Mesenchymal stem cell (in vitro differentiated cells and primary cell): ENCODE results near the gene ITGAX.

ENCODE experiments used
- DNase-seq: peaks from one replicate; pipeline ENCODE4 v3.0.0-alpha.2; 2013
- H2AFZ ChIP-seq: one replicate; pipeline ENCODE4 v1.6.1; 2013; ENCODE audit warnings: low read depth, mild to moderate bottlenecking, control low read depth, inconsistent platforms, low read length, moderate library complexity
- H2AK5ac ChIP-seq: 2 replicates; pipeline ENCODE4 v1.6.1; 2013; ENCODE audit warnings: low read length, moderate library complexity, mild to moderate bottlenecking, inconsistent platforms; ENCODE audit not compliant: severe bottlenecking
- H2BK120ac ChIP-seq: one replicate; pipeline ENCODE4 v1.6.1; 2013; ENCODE audit warnings: low read depth, mild to moderate bottlenecking, inconsistent platforms, low read length, moderate library complexity
- H2BK12ac ChIP-seq, 2 experiments: one replicate each; pipeline ENCODE4 v1.6.1; 2013; ENCODE audit warnings: inconsistent platforms in 2 of 2, low read length in 2 of 2, mild to moderate bottlenecking in 2 of 2, moderate library complexity in 2 of 2, control low read depth in 1 of 2
- H2BK15ac ChIP-seq: one replicate; pipeline ENCODE4 v1.6.1; 2013; ENCODE audit warnings: mild to moderate bottlenecking, low read depth, inconsistent platforms; ENCODE audit not compliant: poor library complexity, severe bottlenecking
- H2BK5ac ChIP-seq: 2 replicates; pipeline ENCODE4 v1.6.1; 2013; ENCODE audit warnings: low read depth, mild to moderate bottlenecking, low read length, control low read depth, inconsistent platforms; ENCODE audit not compliant: poor library complexity, severe bottlenecking
- H3K14ac ChIP-seq, 2 experiments: one replicate each; pipeline ENCODE4 v1.6.1; 2013; ENCODE audit warnings: inconsistent platforms in 2 of 2, low read length in 2 of 2, control low read depth in 1 of 2, mild to moderate bottlenecking in 1 of 2, moderate library complexity in 1 of 2
- H3K18ac ChIP-seq, 2 experiments: one replicate each; pipeline ENCODE4 v1.6.1; 2013; ENCODE audit warnings: inconsistent platforms in 2 of 2, low read length in 2 of 2, control low read depth in 1 of 2, low read depth in 1 of 2, mild to moderate bottlenecking in 1 of 2
- H3K23ac ChIP-seq, 2 experiments: one replicate each; pipeline ENCODE4 v1.6.1; 2013; ENCODE audit warnings: inconsistent platforms in 2 of 2, low read length in 2 of 2, mild to moderate bottlenecking in 2 of 2, moderate library complexity in 2 of 2, control low read depth in 1 of 2
- H3K27ac ChIP-seq: 2 replicates; pipeline ENCODE4 v1.5.1; 2013; ENCODE audit warnings: mild to moderate bottlenecking, moderate library complexity, low read length, control low read depth, inconsistent platforms; ENCODE audit not compliant: poor library complexity, severe bottlenecking
- H3K27me3 ChIP-seq, 2 experiments: 2 replicates each; pipeline versions ENCODE4 v1.6.1 to v1.7.0; 2013; ENCODE audit warnings: low read length in 2 of 2, mild to moderate bottlenecking in 2 of 2, moderate library complexity in 2 of 2, control low read depth in 1 of 2, inconsistent platforms in 1 of 2; ENCODE audit not compliant: control insufficient read depth in 1 of 2, insufficient read depth in 1 of 2
- H3K36me3 ChIP-seq, 2 experiments: 2 replicates each; pipeline versions ENCODE4 v1.6.1 to v1.7.0; 2013; ENCODE audit warnings: low read length in 2 of 2, control low read depth in 1 of 2, inconsistent platforms in 1 of 2, low read depth in 1 of 2, mild to moderate bottlenecking in 1 of 2; ENCODE audit not compliant: insufficient read depth in 2 of 2, control insufficient read depth in 1 of 2
- H3K4ac ChIP-seq, 2 experiments: one replicate each; pipeline ENCODE4 v1.6.1; 2013; ENCODE audit warnings: inconsistent platforms in 2 of 2, low read length in 2 of 2, mild to moderate bottlenecking in 2 of 2, moderate library complexity in 2 of 2, control low read depth in 1 of 2, low read depth in 1 of 2
- H3K4me1 ChIP-seq: 2 replicates; pipeline ENCODE4 v1.6.1; 2013; ENCODE audit warnings: low read depth, low read length, control low read depth; ENCODE audit not compliant: control insufficient read depth, insufficient read depth
- H3K4me2 ChIP-seq: 2 replicates; pipeline ENCODE4 v1.6.1; 2013; ENCODE audit warnings: low read length, mild to moderate bottlenecking, inconsistent platforms; ENCODE audit not compliant: poor library complexity, severe bottlenecking
- H3K4me3 ChIP-seq, 2 experiments: 2 replicates each; pipeline versions ENCODE4 v1.5.1 to v1.7.0; 2013; ENCODE audit warnings: low read length in 2 of 2, mild to moderate bottlenecking in 2 of 2, control low read depth in 1 of 2, low read depth in 1 of 2; ENCODE audit not compliant: insufficient read depth in 1 of 2
- H3K79me1 ChIP-seq: replicated peaks from 2 replicates; pipeline ENCODE4 v1.6.1; 2013; ENCODE audit warnings: mild to moderate bottlenecking, control low read depth, low read length, inconsistent platforms; ENCODE audit not compliant: poor library complexity, severe bottlenecking
- H3K9ac ChIP-seq: 2 replicates; pipeline ENCODE4 v1.7.0; 2013; ENCODE audit warnings: mild to moderate bottlenecking, low read length, moderate library complexity
- H3K9me3 ChIP-seq: 2 replicates; pipeline ENCODE4 v1.7.0; 2013; ENCODE audit warnings: mild to moderate bottlenecking, low read length; ENCODE audit not compliant: control insufficient read depth
- H4K8ac ChIP-seq: one replicate; pipeline ENCODE4 v1.6.1; 2013; ENCODE audit warnings: inconsistent platforms, mild to moderate bottlenecking, low read length, moderate library complexity
- H4K91ac ChIP-seq: one replicate; pipeline ENCODE4 v1.6.1; 2013; ENCODE audit warnings: mild to moderate bottlenecking, low read length, inconsistent platforms
- WGBS: methylation state at CpG from one replicate; pipeline ENCODE4 v1.1.7; 2013; ENCODE audit warnings: mixed read lengths; 5-methylcytosine and 5-hydroxymethylcytosine counted together

ITGAX gene

GRCh38 chr16:31388535-31388934 lies 33.6 kb downstream of the ITGAX start:
- Histone ChIP-seq H3K4me3 (no peak overlapping the region), H3K4me2 (no peak overlapping the region), H3K23ac (no peak overlapping the region), H2BK5ac (no peak overlapping the region), H4K91ac (no peak overlapping the region), H2BK15ac (no peak overlapping the region), H2BK12ac (no peak overlapping the region), H3K9me3 (no peaks in the 10 kb centered on the region), H3K9ac (no peak overlapping the region), H3K4ac (no peak overlapping the region), H4K8ac (no peak overlapping the region), H3K36me3 (no peaks in the 10 kb centered on the region), H2AK5ac (no peak overlapping the region), H2AFZ (no peak overlapping the region), H3K79me1 (no peaks in the 10 kb centered on the region), H3K27me3 (peaks cover 0 to 29% of the 10 kb centered on the region in 2 experiments), H3K18ac (no peak overlapping the region), H2BK120ac (no peak overlapping the region), H3K4me1 (peaks cover 7% of the 10 kb centered on the region), H3K14ac (no peak overlapping the region), H3K27ac (no peak overlapping the region)
- 18% methylated on average over 2 of the region's 2 CpGs for WGBS
- no peak for DNase-seq

GRCh38 chr16:31390504-31391041 lies 35.6 kb downstream of the ITGAX start:
- Histone ChIP-seq H3K27me3 (peaks cover 0 to 30% of the 10 kb centered on the region in 2 experiments), H2BK120ac (no peak overlapping the region), H3K14ac (no peak overlapping the region), H3K4me1 (peaks cover 7% of the 10 kb centered on the region), H3K9me3 (no peaks in the 10 kb centered on the region), H2AFZ (no peak overlapping the region), H3K23ac (no peak overlapping the region), H2BK15ac (no peak overlapping the region), H2AK5ac (no peak overlapping the region), H3K18ac (no peak overlapping the region), H3K4me2 (no peak overlapping the region), H2BK12ac (no peak overlapping the region), H3K4me3 (no peak overlapping the region), H3K9ac (no peak overlapping the region), H3K36me3 (no peaks in the 10 kb centered on the region), H3K27ac (no peak overlapping the region), H3K4ac (no peak overlapping the region), H2BK5ac (no peak overlapping the region), H3K79me1 (no peaks in the 10 kb centered on the region), H4K91ac (no peak overlapping the region), H4K8ac (no peak overlapping the region)
- no peak for DNase-seq
- 63% methylated on average over 4 of the region's 6 CpGs for WGBS

- Histone ChIP-seq H3K4me3 (no peak within 1 kb of the TSS), H3K14ac (no peak within 1 kb of the TSS), H3K79me1 (no peaks in the 10 kb centered on the region), H3K4me2 (no peak within 1 kb of the TSS), H2AK5ac (no peak within 1 kb of the TSS), H3K4ac (no peak within 1 kb of the TSS), H2AFZ (no peak within 1 kb of the TSS), H4K8ac (no peak within 1 kb of the TSS), H3K9ac (no peak within 1 kb of the TSS), H2BK15ac (no peak within 1 kb of the TSS), H3K36me3 (no peaks in the 10 kb centered on the region), H3K27me3 (peaks cover 0 to 31% of the 10 kb centered on the region in 2 experiments), H4K91ac (no peak within 1 kb of the TSS), H3K9me3 (no peaks in the 10 kb centered on the region), H3K4me1 (peaks cover 7% of the 10 kb centered on the region), H3K23ac (no peak within 1 kb of the TSS), H3K18ac (no peak within 1 kb of the TSS), H2BK5ac (no peak within 1 kb of the TSS), H2BK120ac (no peak within 1 kb of the TSS), H2BK12ac (no peak within 1 kb of the TSS), H3K27ac (no peak within 1 kb of the TSS)
- no peak for DNase-seq
- 70% methylated on average over 3 of the region's 5 CpGs for WGBS
Measured at GRCh38 chr16:31393056-31393455, 38.1 kb downstream of the ITGAX start, which contains the start of gene ITGAD. ITGAD (plus strand) TSS chr16:31393335; CDS start chr16:31393361, 26 bp downstream.

DNA sequence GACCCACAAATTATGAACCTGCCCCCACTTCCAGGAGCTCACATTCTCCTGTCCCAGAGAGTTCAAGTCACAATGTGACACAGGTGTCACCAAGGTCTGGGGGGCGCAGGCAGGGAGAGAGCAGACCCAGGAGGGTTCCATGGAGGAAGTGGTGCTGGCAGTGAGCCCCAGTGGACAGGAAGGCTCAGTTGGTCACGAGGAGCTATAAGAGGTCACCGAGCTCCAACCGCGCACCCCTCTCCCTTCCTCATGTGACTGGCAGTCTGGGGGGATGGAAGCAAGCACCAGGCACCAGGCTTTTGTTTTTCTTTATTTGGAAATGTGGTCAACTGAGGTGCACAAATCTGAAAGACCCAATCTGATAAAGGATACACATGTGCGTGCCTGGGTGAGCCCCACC lies 40.7 kb downstream of the ITGAX start:
- H2BK12ac ChIP-seq: no peak overlapping the region
- no peaks in the 10 kb centered on the region for H3K36me3 ChIP-seq
- H3K23ac ChIP-seq: no peak overlapping the region
- no peak overlapping the region for H3K14ac ChIP-seq
- H3K4ac ChIP-seq: no peak overlapping the region
- no peak overlapping the region for H2BK120ac ChIP-seq
- H3K4me3 ChIP-seq: no peak overlapping the region
- no peak overlapping the region for H3K18ac ChIP-seq
- H3K9me3 ChIP-seq: peaks cover 10% of the 10 kb centered on the region
- no peak overlapping the region for H3K9ac ChIP-seq
- no peak overlapping the region for H4K8ac ChIP-seq
- H2BK5ac ChIP-seq: no peak overlapping the region
- 65% methylated on average over 4 of the region's 6 CpGs for WGBS
- H2AK5ac ChIP-seq: no peak overlapping the region
- no peak overlapping the region for H2AFZ ChIP-seq
- no peaks in the 10 kb centered on the region for H3K79me1 ChIP-seq
- no peak overlapping the region for H2BK15ac ChIP-seq
- DNase-seq: no peak
- peaks cover 7% of the 10 kb centered on the region for H3K4me1 ChIP-seq
- H4K91ac ChIP-seq: no peak overlapping the region
- no peak overlapping the region for H3K27ac ChIP-seq
- H3K4me2 ChIP-seq: no peak overlapping the region
- H3K27me3 ChIP-seq: peaks cover 0 to 16% of the 10 kb centered on the region in 2 experiments
